ENCODE measurements around the gene WDFY4.

WDFY4 gene

GRCh38 chr10:48902096-48902495, 217.4 kb downstream of the WDFY4 start:
- DNase-seq (ENCODE audit: low spot score): no peak

DNA sequence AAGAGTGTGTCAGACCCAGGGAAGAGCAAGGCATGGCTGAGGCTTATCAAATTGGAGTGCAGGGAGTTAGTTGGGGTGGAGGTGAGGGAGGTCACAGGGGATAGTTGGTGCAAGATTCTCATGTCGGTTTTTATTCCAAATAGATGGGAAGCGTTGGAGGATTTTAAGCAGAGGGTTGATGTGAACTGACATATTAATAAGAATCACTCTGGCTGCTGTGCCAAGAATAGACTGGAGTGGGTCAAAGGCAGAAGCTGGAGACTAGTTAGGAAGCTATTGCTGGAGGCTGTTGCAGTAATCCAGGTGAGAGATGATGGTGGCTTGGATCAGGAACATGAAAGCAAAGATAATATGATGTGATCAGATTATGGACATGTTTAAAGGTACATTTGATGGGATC, 218.5 kb downstream of the WDFY4 start:
- no peak for DNase-seq (ENCODE audit: low spot score)

DNA sequence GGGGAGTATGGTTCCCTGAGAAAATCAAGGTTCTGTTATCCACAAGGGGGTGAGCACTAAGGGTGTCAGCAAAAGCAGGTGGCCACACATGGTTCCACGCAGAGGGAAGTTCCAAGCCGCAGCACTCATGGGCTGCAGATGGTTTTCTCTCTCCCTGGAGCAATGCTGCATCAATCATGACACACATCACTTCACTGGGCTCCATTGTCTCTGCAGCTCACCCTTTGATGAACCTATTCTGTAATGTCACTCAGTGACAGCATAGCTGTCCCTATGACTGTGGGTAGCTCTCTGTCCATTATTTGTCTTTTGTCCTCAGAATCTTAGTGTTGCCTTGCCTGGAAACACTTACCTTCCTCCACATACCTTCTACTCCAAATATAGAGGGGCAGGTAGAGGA, 220.2 kb downstream of the WDFY4 start:
- no peak for DNase-seq (ENCODE audit: low spot score)

- no peak for DNase-seq (ENCODE audit: low spot score)
Observed at GRCh38 chr10:48905311-48905710, 220.6 kb downstream of the WDFY4 start.

DNA sequence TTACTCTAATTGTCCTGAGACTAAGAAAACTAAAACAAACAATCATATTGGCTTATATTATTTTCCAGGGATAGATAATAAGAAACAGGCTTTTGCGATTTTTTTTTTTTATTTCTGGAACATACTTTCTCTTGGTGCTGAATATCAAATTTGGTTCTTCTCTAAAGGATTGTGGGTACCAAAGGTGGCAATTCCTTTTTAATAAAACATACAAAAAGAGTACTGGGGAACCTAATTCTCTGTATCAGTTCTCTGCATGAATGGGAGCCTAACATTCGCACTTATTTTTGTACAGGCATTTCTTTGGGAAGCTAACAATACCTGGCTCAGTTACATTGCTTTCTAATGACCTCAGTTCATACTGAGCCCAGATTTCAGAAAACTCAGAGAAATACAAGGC, 222.2 kb downstream of the WDFY4 start:
- no peak for DNase-seq (ENCODE audit: low spot score)

DNA sequence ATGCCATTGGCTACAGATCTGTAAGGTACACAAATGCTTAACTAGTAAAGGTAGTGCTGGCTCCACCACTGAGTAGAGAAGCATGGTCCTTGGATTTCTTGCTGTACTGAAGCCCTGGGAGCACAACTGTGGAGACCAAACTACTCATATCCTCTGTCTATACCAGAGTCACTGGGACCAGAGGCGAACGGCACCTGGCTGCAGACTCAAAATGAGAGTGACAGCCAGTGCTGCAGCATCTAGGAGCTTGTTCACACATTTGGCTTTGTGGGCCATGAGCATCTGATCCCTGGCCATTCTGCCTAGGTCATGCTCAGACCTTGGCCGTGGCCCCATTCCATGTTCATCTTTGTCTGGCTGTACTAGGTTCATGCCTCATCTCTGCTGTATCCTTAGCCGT, 223.1 kb downstream of the WDFY4 start:
- DNase-seq (ENCODE audit: low spot score): no peak

GRCh38 chr10:48910548-48910947, 225.9 kb downstream of the WDFY4 start:
- no peak for DNase-seq (ENCODE audit: low spot score)

DNA sequence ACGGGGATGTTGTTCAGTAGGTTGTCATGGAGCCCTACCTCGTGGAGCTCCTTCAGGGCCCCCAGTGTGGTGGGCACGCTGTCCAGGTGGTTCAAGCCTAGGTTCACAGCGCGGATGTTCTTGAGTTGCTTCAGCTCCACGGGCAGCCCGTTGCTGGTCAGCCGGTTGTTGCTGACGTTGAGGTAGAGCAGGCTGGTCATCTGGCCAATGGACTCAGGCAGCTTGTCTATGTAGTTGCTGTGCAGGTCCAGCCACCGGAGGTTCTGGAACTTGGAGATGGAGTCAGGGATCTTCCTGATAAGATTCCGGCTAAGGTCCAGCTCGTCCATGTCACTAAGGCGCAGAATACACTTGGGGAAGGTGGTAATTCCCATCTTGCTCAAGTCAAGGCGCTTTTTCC, 229.0 kb downstream of the WDFY4 start:
- no peak for DNase-seq (ENCODE audit: low spot score)

DNA sequence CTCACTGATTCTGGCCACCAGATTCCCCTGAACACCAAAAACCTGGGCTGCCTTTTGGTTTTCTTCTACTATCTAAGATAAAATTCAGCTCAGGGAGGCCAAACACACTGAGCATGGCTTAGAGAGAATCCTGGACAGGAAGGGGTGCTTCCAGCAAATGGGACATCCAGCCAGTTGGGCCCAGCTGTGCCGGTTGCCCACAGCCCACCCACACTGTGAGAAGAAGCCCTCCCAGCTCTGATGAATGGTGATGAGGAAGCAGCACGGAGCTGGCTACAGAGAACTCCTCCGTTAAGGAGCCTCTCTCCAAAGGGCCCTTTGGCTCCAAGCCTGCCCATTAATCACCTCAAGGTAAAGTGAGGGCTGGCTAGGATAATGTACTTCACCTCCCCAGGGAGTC, 239.1 kb downstream of the WDFY4 start:
- no peak for DNase-seq (ENCODE audit: low spot score)

- no peak for DNase-seq (ENCODE audit: low spot score)
Observed at GRCh38 chr10:48924988-48925387, 240.3 kb downstream of the WDFY4 start.

DNA sequence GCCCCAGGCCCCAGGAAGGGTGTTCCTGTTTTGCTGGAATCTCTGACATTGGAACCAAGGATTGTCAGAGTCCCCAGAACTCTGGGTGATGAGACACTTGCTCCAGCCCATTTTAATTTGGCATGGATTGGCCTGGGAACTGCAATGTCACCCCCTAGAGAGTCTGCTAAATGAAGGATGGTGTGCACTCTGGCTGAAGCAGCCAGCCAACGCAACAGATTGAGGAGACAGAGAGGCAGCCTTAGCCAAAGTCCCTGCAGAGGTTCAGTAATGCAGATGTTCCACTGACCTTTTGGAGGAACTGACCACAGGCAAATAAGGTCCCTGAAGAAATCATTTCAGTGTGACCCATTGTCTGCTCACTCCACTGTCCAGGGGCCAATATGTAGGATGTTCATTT, 241.6 kb downstream of the WDFY4 start:
- DNase-seq (ENCODE audit: low spot score): no peak

DNA sequence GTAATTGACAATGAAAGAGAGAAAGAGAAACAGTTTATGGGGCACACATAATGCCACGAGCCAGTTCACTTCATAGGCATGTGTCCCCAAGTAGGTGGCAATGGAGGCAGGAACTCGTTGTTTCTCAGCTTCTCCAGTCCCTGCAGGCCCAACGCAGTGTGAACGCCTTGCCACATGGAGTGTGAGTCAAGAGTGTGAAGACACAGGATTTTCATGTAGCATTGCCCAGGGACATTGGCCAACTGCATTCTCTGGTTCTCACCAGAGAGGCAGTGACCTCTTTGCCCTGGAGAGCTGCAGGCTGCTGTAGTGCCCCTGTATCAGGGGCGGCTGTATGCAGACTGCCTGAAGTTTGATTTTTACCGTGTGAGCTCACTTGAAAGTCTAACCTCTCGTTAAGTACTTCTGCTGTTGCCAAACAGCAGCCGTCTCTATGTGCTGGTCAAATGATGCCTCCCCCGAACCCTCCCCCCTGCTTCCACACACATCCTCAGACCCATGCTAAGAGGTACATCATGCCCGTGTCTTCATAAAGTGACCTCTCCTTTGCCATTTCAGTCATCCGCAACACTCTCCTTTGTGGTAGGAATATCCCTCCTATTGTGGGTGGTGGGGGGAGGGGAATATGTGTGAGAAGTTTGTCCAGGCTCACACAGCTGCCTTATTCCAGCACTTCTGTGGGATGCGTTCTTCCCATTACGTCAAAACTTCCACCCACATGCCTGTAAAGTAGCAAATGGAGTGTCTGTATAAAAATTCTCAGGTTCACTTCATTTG, 242.3 kb downstream of the WDFY4 start:
- no peak for DNase-seq (ENCODE audit: low spot score)

GRCh38 chr10:48929413-48929990, 244.8 kb downstream of the WDFY4 start:
- DNase-seq (ENCODE audit: low spot score): peak; percentile 87

- peak; percentile 37 for DNase-seq (ENCODE audit: low spot score)
Observed at GRCh38 chr10:48931188-48931587, 246.5 kb downstream of the WDFY4 start.

DNA sequence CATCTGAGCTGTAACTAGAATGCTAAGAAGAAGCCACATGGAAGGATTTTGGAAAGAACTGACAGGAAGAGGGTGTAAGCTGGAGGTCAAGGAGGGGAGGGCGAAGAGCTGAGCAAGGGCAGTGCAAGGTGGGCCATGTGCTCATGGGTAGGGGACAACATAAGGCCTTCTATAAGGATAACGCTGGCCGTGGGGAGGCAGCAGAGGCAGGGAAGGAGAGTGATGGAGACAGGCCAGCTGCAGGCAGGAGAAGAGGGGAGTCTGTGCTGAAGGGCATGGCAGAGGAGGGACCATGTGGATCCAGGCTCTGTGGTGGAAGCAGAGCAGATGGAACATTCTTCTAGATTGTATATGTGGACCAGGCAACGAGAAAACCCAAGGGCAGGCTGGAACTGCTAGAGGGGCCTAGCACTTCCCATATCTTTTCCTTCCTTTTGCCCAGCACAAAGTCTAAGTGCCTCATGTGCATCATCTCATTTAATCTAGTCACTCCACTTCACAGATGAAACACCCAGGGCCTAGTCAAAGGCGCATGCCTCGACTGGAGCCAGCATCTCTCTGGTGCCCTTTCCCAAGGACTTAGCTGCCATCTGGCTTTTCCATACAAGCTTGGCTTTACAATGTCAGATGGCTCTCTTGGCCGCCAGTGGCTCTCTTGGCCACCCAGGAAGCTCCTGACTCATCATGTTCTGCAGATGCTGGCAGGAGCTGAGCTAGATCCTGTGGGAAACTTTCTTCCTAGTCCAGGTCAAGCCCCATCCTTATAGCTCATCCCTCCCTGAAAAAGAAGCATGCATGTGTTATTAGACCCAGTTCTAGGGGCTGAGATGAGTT, 248.4 kb downstream of the WDFY4 start:
- no peak for DNase-seq (ENCODE audit: low spot score)

GRCh38 chr10:48934672-48935501, 250.2 kb downstream of the WDFY4 start:
- DNase-seq (ENCODE audit: low spot score): no peak

DNA sequence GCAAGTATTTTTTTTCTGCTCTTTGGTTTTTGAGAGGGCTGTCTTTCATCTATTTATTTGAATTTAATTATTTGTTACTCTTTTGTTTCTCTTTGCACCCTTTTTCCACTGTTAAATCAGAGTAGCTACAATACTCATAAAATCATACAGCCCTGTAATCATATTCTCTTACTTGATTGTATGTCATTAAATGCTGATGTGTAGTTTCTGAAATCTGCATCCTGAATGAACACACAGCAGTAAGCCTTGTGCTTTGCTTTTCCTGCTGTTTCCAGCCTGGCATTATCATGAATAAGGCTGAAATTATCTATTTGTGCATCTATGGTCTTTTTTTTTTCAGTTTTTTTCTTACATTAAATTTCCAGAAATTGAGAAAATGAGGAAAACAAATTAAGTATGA, 250.9 kb downstream of the WDFY4 start:
- no peak for DNase-seq (ENCODE audit: low spot score)

DNA sequence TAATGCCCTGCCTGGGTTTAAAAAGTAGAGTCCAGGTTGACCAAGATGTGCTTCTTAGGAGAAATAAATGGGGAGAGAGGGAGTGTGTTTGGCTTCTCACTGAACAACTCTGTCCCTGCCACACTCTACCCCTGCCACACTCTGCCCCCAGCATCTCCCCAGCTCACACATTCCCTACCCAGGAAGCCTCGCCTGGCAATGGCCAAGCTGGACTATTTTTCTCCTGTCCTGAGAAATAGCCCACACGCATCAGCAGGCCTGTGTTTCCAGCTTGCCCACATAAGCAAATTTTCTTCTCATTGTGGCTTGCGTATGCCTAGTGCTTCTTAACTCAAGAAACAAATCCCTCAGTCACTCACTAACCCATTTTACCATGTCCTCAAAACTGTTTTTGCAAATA, 253.1 kb downstream of the WDFY4 start:
- DNase-seq (ENCODE audit: low spot score): no peak

- DNase-seq (ENCODE audit: low spot score): no peak
Observed at GRCh38 chr10:48938281-48938680, 253.6 kb downstream of the WDFY4 start.

- DNase-seq (ENCODE audit: low spot score): no peak
Observed at GRCh38 chr10:48938990-48939536, 254.4 kb downstream of the WDFY4 start.

GRCh38 chr10:48939790-48940325, 255.2 kb downstream of the WDFY4 start, which contains the start of gene LRRC18:
Gene LRRC18 (minus strand): TSS chr10:48939840. CDS start chr10:48914155, 25,685 bp downstream.
- no peak for DNase-seq (ENCODE audit: low spot score)
